Measurements from ENCODE around the gene PPP2R5A. TPM values are rescaled to one million over a fixed set of nuclear protein-coding genes. Genes with fewer than 3 reads are reported as not detected.

Gene PPP2R5A
- polyA plus RNA-seq, 3 donors, result 28.1 to 38.4 (median 31.1) TPM

- intact Hi-C loops (cut with micrococcal nuclease), result loop anchor here in 1 of 2 donors (5.0 kb wide), 1 partner anchor 230 kb away; no protein-coding TSS in a partner anchor
- DNase-seq, result no peak
- no peak overlapping the region for H2AFZ ChIP-seq (ENCODE audit: insufficient read depth, low read depth, low read length, poor library complexity, severe bottlenecking)
- peaks cover 100% of the 10 kb centered on the region for H3K79me2 ChIP-seq (ENCODE audit: insufficient read depth, low read length)
- H3K4me3 ChIP-seq (replicated peaks in 1 of 3; ENCODE audit: low read depth in 2 of 3, low read length in 3 of 3), result no peak overlapping the region
- Mint-ChIP-seq H3K27ac (peak overlapping the region in 6 of 7 donors; percentile 12 to 82 (median 74)), H3K36me3 (peaks cover 15 to 22% of the 10 kb centered on the region in 2 donors), H3K4me3 (peak overlapping the region in 1 of 2 donors; percentile 54), H3K9me3 (no peaks in the 10 kb centered on the region), H3K27me3 (ENCODE audit: low read depth in 3 of 3) (no peaks in the 10 kb centered on the region), H3K4me1 (peaks cover 72% of the 10 kb centered on the region)
- no peak overlapping the region for H3K4me2 ChIP-seq (replicated peaks; ENCODE audit: extremely low read depth, low read length, poor library complexity, severe bottlenecking)
- peaks cover 48 to 62% of the 10 kb centered on the region in 2 donors for H3K4me1 ChIP-seq (ENCODE audit: control insufficient read depth in 1 of 2, insufficient read depth in 2 of 2, low read length in 2 of 2)
- H3K27ac ChIP-seq (ENCODE audit: low read depth in 1 of 2, low read length in 2 of 2), result peak overlapping the region in 1 of 2 donors; percentile 30
- H3K9me3 ChIP-seq (replicated peaks in 1 of 2; ENCODE audit: control insufficient read depth in 1 of 2, insufficient read depth in 1 of 2, low read length in 2 of 2), result no peaks in the 10 kb centered on the region
- H3K9ac ChIP-seq (ENCODE audit: insufficient read depth, low read length, poor library complexity, severe bottlenecking), result no peak overlapping the region
- H4K20me1 ChIP-seq (ENCODE audit: insufficient read depth, low read length), result peaks cover 99% of the 10 kb centered on the region
- TF ChIP-seq, protein P1, sequence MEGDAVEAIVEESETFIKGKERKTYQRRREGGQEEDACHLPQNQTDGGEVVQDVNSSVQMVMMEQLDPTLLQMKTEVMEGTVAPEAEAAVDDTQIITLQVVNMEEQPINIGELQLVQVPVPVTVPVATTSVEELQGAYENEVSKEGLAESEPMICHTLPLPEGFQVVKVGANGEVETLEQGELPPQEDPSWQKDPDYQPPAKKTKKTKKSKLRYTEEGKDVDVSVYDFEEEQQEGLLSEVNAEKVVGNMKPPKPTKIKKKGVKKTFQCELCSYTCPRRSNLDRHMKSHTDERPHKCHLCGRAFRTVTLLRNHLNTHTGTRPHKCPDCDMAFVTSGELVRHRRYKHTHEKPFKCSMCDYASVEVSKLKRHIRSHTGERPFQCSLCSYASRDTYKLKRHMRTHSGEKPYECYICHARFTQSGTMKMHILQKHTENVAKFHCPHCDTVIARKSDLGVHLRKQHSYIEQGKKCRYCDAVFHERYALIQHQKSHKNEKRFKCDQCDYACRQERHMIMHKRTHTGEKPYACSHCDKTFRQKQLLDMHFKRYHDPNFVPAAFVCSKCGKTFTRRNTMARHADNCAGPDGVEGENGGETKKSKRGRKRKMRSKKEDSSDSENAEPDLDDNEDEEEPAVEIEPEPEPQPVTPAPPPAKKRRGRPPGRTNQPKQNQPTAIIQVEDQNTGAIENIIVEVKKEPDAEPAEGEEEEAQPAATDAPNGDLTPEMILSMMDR (IDR thresholded peaks at IDR 0.05), result no peak
- H3K36me3 ChIP-seq (replicated peaks in 1 of 2; ENCODE audit: control insufficient read depth in 1 of 2, insufficient read depth in 2 of 2, low read length in 2 of 2), result no peaks in the 10 kb centered on the region
- H3K27me3 ChIP-seq (ENCODE audit: control insufficient read depth in 2 of 2, insufficient read depth in 2 of 2, low read length in 2 of 2), result no peaks in the 10 kb centered on the region
- 94% methylated on average over 2 of the region's 4 CpGs for WGBS (ENCODE audit: insufficient coverage)
Measured at GRCh38 chr1:212292250-212293105, 7.3 kb downstream of the PPP2R5A start.

DNA sequence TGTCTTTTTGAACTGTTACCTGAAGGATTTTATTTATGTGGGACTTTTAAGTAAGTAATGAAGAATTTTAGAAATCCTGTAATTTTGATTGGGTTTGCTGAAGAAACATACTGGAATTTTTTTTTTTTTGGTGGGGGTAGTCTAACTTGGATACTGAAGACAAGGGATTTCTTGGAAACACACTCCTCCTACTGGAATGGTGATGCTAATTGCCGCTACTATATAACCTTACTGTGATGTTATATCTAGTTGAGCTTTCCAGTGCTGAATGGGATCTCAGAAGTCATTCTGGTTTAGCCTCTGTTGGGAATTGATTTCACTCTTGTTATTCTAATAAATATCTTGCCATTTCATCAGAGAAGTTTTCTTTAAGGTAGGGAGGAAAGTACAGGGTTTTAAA, 8.4 kb downstream of the PPP2R5A start:
- peaks cover 92% of the 10 kb centered on the region for H3K79me2 ChIP-seq (ENCODE audit: insufficient read depth, low read length)
- no peak overlapping the region for H2AFZ ChIP-seq (ENCODE audit: insufficient read depth, low read depth, low read length, poor library complexity, severe bottlenecking)
- Mint-ChIP-seq H3K36me3 (peaks cover 15 to 19% of the 10 kb centered on the region in 2 donors), H3K27me3 (ENCODE audit: low read depth in 3 of 3) (no peaks in the 10 kb centered on the region), H3K4me1 (peaks cover 66% of the 10 kb centered on the region), H3K4me3 (no peak overlapping the region), H3K27ac (peak overlapping the region in 3 of 7 donors; percentile 9 to 72 (median 16)), H3K9me3 (no peaks in the 10 kb centered on the region)
- H3K27ac ChIP-seq (ENCODE audit: low read depth in 1 of 2, low read length in 2 of 2), result peak overlapping the region in 1 of 2 donors; percentile 30
- H3K27me3 ChIP-seq (ENCODE audit: control insufficient read depth in 2 of 2, insufficient read depth in 2 of 2, low read length in 2 of 2), result no peaks in the 10 kb centered on the region
- TF ChIP-seq, protein P1 (IDR thresholded peaks at IDR 0.05), result no peak
- peaks cover 91% of the 10 kb centered on the region for H4K20me1 ChIP-seq (ENCODE audit: insufficient read depth, low read length)
- H3K4me2 ChIP-seq (replicated peaks; ENCODE audit: extremely low read depth, low read length, poor library complexity, severe bottlenecking), result no peak overlapping the region
- peaks cover 39 to 53% of the 10 kb centered on the region in 2 donors for H3K4me1 ChIP-seq (ENCODE audit: control insufficient read depth in 1 of 2, insufficient read depth in 2 of 2, low read length in 2 of 2)
- WGBS (ENCODE audit: insufficient coverage), result no CpG with 5 or more reads among the region's 1 CpG
- H3K4me3 ChIP-seq (replicated peaks in 1 of 3; ENCODE audit: low read depth in 2 of 3, low read length in 3 of 3), result no peak overlapping the region
- intact Hi-C loops (cut with micrococcal nuclease), result loop anchor here in 1 of 2 donors (5.0 kb wide), 1 partner anchor 231 kb away; no protein-coding TSS in a partner anchor
- no peaks in the 10 kb centered on the region for H3K9me3 ChIP-seq (replicated peaks in 1 of 2; ENCODE audit: control insufficient read depth in 1 of 2, insufficient read depth in 1 of 2, low read length in 2 of 2)
- H3K36me3 ChIP-seq (replicated peaks in 1 of 2; ENCODE audit: control insufficient read depth in 1 of 2, insufficient read depth in 2 of 2, low read length in 2 of 2), result no peaks in the 10 kb centered on the region
- DNase-seq, result no peak
- H3K9ac ChIP-seq (ENCODE audit: insufficient read depth, low read length, poor library complexity, severe bottlenecking), result no peak overlapping the region
